ENCODE data around the gene SCAPER.
"Not testable (repeated sequence)": the region's sequence is repeated elsewhere in the genome, so short reads cannot be mapped to it uniquely, and the experiment has no call there.

Gene SCAPER

DNA sequence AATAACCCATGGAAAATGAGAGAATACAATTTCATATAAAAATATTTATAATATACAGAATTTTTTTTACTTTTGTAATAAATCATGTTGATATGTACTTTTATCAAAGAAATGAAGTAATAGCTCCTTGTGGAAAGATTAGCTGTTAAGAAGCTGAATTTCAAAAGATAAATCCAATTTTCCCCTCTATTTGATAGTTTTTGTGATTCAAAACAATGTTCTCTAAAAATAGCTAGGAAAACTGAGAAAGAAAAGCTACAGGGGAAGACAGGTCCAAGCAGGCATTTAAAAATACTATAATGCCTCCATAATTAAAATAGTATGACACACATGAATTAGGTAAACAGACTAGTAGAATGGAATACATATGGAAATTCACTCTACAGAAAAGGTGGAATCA lies 44.9 kb downstream of the SCAPER start:
- DNase-seq = no peak

DNA sequence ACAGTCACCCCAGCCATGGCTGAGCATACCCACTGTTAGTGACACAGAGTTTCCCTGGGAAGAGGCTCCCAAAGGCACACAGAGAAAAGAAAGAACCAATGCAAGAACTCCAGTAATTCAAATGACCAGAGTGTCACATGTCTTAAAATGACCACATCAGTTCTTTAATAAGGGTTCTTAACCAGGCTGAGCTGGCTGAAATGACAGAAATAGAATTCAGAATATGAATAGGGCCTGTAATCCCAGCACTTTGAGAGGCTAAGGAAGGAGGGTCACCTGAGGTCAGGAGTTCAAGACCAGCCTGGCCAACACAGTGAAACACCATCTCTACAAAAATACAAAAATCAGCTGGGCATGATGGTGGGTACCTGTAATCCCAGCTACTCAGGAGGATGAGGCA lies 54.8 kb downstream of the SCAPER start:
- not testable (repeated sequence) for DNase-seq

DNA sequence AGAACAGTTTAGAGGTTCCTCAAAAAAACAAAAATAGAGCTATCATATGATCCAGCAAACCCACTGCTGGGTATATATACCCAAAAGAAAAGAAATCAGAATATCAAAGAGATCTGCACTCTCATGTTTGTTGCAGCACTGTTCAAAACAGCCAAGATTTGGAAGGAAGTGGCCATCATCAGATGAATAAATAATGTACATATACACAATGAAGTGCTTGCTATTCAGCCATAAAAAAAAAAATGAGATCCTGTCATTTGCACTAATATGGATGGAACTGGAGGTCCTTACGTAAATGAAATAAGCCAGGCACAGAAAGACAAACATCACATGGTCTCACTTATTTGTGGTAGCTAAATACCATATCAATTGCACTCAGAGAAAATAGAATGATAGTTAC lies 58.4 kb downstream of the SCAPER start:
- no peak for DNase-seq

DNA sequence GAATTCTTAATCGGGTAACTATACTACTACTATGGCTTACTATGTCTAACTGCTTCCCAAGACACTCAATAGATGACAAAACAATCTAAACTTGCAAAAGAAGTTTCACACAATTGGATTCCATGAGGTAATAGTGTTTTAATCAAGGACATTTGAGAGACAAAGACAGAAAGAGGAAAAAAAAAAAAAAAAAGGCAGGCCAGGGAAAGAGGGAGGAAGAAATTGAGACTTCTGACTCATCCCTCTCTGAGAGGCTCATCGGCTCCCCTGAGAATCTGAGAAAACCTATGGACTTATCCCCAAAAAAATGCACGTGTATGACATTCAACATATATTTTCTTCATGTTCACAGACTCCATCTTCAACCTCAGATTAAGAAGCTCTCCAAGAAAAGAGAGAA lies 61.0 kb downstream of the SCAPER start:
- no peak for DNase-seq

DNA sequence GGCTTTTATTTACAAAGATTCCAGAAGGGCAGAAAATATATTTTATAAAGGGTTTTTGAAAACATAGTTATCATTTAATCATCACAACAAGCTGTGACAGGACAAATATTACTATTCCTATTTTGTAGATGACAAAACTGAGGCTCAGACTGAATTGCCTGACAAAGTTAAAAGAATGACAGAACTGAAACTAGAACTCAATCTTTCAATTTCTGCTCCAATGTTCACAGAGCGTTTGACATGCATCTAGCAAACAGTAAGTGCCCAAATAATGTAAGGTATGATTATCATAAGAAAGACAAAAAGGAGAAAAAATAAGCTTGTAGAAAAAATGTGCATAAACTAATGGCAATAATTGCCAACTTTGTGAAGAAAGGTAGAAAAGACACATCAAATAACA lies 61.9 kb downstream of the SCAPER start:
- DNase-seq = no peak

DNA sequence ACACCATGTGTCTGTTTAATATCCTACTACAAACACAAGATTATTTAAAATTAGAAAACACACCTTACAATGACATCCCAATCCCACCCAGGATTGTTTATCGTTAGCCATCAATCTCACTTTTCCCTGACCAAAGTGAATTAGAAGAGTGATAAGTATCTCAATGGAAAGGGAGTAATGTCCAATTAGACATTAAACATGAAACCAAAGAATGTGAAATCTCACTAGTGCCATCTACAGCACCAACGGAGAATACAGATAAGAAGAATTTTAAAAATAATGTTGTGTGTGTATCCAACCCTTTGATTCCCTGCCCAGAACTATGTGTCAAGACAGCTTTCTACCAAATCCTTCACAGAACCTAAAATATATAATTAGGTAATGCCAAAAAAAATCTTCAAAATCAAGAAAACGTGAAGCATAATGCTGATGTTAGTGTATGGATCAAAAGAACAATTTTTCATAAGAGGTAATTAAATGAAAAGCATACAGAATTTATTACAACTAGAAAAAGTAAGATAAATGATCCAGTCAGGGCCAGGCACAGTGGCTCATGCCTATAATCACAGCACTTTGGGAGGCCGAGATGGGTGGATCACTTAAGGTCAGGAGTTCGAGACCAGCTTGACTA lies 64.2 kb downstream of the SCAPER start:
- no peak for DNase-seq

DNA sequence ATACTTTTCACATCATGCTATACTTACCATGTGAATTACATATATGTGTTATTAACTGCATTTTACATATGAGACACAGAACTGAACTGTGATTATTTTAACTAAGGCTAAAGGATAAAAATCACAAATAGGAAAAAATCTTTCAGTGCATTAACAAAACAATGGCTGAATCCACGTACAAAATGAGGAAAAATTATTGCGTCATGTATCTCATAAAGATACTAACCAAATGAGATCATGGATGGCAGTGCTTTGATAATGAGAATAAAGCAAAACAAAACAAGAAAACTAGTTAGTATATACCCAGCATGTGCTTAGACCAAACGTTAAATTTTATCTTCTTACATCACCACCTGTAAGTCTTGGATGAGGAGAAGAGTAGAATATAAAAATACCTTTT lies 66.0 kb downstream of the SCAPER start:
- DNase-seq = no peak

DNA sequence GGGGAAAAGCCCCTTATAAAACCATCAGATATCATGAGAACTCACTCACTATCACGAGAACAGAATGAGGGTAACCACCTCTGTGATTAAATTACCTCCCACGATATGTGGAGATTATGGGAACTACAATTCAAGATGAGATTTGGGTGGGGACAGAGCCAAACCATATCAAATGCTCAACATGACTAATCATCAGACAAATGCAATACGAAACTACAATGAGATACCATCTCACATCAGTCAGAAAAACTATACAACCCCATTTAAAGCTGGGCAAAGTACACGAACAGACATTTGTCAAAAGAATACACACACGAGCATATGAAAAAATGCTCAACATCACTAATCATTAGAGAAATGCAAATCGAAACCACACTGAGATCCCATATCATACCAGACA lies 67.7 kb downstream of the SCAPER start:
- DNase-seq = no peak

DNA sequence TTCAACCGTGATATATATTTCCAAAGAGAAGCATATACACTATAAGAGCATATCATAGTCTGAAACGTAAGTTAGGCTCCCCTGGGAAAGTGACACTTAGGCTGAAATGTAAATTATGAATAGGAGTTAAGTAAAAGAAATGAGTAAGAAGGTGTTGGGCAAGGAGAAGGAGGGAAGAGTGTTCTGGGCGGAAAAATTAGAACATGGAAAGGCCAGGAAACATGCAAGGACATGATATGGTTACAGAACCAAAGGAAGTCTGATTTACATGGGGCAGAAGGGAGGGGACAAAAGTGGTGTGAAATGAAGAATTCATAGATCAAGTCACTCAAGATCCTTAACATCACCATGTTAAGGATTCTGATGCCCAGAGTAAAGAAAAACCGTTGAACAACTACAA lies 75.2 kb downstream of the SCAPER start:
- DNase-seq = no peak

DNA sequence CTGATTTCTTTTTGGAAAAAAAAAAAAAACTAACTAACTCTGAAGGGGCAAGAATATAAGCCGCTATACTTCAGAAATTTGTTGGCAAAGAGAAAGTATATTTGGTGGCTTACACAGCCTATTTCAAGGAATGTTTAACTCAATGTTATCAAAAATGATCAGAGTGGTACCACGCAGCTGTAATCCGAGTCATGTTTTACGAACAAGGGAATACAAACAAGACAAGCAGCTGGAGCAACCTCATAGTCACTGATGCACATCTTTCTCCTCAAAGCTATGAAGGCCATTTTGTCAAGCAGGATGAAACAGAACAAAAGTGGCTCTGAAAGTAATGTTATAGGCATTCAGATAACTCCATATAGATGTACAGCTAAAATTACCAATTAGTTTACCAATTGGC lies 81.2 kb downstream of the SCAPER start:
- DNase-seq = no peak

DNA sequence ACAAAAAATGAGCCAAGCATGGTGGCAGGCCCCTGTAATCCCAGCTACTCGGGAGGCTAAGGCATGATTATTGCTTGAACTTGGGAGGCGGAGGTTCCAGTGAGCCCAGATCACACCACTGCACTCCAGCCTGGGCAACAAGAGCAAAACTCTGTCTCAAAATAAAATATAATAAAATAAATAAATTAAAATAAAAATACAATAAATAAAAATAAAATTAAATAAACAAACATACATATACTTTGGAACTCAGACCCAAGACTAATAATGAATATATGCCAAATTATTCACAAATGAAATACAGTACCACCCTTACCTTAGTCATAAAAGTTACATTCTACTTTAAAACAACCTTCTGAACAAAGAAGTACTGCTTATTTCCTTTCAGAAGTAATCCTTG lies 81.8 kb downstream of the SCAPER start:
- DNase-seq = no peak

DNA sequence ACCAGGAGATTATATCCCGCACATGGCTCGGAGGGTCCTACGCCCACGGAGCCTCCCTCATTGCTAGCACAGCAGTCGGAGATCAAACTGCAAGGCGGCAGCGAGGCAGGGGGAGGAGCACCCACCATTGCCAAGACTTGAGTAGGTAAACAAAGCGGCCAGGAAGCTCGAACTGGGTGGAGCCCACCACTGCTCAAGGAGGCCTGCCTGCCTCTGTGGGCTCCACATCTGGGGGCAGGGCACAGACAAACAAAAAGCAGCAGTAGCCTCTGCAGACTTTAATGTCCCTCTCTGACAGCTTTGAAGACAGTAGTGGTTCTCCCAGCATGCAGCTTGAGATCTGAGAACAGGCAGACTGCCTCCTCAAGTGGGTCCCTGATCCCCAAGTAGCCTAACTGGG lies 86.2 kb downstream of the SCAPER start:
- not testable (repeated sequence) for DNase-seq

DNA sequence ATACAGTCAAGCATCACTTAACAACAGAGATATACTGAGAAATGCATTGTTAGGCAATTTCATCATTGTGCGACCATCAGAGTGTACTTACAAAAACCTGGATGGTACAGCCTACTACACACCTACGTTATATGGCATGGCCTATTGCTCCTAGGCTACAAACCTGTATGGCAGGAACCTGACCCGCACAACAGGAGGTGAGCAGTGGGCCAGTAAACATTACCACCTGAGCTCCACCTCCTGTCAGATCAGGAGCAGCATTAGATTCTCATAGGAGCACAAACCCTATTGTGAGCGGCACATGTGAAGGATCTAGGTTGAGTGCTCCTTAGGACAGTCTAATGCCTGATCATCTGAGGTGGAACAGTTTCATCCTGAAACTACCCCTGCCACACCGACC lies 89.7 kb downstream of the SCAPER start:
- no peak for DNase-seq

DNA sequence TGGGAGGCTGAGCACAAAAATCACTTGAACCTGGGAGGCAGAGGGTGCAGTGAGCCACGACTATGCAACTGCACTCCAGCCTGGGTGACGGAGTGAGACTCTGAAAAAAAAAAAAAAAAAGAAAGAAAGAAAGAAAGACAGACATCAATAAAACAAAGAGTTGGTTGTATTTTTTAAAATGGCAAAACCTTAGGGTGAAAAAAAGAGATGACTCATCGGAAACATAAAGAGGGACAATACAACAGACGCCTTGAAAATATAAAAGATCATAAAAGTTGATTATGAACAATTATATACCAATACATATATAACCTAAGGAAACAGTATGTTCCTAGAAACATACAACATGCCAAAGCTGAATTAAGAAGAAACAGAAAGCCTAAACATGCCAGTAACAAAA lies 92.8 kb downstream of the SCAPER start:
- no peak for DNase-seq

DNA sequence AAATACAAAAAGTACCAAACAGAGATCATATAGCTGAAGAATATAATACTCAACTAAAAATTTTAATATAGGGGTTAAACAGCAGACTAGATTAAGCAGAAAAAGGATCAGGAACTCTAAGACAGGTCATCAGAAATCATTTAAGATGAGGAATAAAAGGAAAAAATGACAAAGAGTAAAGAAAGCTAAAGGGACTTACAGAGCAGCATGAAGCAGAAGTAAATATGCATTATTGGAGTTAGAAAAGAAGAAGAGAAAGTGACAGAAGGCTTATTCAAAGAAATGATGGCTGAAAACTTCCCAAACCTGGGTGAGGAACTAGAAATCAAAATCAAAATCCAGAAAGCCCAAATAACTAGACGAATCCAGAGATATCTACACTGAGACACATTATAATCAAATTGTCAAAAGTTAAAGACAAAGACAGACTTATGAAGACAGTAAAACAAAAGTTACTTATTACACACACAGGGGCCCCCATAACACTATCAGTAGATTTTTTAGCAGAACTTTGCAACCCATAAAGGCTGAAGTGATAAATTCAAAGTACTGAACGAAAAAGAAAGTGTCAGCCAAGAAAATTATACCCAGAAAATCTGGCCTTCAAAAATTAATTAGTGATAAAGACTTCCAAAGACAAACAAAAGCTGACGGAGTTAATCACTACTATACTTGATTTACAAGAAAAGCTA lies 95.6 kb downstream of the SCAPER start:
- no peak for DNase-seq

DNA sequence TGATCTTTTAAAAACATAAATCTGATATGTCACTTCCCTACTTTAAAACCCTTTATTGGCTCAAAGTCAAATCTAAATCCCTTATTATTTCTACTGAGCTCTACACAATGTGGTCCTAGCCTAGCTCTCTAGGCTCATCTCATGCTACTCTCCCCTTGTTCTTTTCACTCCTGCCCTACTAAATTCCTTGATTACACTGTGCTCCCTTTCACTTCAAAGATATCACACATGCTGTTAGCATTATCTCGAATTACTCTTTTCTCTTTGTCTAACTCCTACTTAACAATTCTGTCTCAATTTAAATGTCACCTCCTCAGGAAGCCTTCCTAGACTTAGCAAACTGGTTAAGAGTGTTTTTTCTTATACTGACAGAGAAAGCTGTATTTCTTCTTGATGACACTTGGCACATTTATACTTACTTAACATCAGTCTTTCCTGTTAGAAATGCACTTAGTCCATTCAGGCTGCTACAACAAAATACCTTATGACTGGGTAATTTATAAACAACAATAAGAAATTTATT lies 102.0 kb downstream of the SCAPER start:
- no peak for DNase-seq

DNA sequence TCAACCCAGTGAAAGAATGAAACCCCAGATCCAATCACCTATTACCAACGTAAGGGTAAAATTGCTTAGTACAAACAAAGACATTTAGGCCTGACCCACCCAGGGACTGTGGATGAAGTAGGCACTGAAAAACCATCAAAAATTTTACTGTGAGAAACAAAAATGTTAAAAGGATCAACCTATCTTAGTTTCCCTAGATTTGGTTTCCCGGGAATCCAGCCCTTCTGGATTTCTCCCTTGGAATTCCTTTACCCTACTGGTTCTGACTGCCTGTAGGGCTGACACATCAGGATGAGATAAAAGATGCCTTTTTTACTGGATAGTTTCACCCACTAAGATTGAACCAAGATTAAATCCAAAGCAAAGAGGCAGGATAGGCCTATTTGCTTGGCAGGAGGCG lies 102.7 kb downstream of the SCAPER start:
- no peak for DNase-seq

DNA sequence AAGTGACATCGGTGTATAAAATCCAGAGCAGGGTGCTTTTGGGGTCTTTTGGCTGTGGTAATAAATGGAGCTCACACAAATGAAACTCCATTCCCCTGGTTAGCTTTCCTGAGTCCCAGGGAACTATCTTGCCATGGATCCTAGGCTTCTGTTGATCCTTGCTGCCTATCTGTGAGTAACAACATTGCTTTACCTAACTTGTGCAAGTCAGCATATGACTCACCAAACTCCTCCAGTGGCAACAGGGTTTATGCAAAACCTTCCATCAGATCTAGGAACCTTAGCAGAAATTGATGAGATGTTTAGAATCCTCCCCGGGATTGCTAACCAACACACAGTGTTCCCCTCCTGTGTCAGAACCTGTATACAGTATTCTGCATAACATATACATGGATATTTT lies 105.4 kb downstream of the SCAPER start:
- DNase-seq = no peak

DNA sequence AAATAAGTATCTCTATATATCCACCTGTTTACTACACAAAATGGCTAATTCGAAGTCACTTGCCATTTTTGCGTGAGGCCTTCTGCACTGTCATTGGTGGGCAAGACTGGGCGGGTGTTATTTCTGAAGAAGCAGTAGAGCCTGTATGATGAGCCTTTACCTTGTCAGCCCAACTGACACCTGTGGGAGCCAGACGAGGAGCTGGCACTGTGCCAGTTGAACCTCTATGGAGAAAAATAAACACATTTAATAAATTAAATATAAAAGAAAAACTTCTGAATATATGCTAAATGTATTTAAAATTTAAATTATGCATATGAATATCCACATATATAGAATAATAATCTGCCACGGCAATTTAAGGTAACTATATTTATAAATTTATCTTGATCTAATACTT lies 109.9 kb downstream of the SCAPER start:
- DNase-seq = no peak

DNA sequence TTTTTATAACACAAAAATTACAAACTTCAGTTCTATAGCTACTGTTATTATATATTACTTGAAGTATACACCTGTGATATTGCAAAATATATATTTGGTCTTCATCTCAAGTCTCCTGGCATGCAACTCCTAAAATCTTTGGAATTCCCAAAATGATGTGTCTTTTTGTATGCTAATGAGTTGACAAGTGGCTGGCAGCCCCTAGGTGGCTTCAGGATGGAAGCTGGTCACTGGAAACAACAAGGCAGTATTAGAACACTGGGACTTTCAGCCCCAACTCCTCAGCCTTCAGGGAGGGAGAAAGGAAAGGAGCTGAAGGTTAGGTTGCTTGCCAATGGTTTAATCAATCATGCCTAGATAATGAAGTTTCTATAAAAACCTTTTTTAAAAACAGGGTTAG lies 112.0 kb downstream of the SCAPER start:
- no peak for DNase-seq

DNA sequence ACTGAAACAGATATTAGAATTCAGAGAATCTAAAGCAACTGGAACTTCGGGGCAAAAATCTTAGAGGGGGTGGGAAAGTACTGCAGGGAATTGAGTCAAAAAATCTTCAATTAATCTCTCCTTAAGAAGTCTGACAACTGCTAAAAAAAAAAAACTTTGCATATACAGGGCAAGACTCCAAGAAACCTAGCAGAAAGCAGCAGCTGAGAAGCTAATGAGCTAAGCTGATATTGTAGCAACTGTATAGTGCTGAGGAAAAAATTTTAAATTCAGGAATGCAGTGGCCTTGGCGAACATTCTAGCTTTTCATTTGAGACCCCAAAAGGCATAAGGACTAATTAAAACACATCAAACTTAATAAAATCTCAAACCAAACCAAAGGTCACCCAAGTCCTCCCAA lies 113.6 kb downstream of the SCAPER start:
- no peak for DNase-seq

DNA sequence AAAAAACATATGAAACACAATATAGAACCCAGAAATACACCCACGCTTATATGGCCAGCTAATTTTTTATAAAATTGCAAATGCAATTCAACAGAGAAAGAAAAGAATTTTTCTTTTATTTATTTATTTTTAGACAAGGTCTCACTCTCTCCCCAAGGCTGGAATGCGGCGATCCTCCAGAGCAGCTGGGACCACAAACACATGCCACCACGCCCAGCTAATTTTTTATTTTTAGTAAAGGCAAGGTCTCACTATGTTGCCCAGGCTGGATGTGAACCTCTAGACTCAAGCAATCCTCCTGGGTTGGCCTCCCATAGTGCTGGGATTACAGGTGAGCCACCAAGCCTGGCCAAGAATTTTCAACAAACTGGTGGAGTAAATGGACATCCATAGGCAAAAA lies 117.9 kb downstream of the SCAPER start:
- DNase-seq = no peak

DNA sequence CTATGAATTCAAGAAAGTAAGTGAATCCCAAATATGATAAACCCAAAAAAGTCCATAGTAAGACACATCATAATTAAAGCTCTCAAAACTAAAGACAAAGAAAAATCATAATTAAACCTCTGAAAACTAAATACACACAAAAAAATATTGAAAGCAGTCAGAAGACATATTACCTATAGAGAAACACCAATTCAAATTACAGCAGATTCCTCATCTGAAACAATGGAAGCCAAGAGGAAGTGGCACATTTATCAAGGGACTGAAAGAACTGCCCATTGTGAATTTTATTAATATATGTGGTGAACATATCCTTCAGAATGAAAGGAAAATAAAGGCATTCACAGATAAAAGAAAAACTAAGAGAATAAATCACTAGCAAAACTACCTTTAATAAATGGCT lies 128.2 kb downstream of the SCAPER start:
- DNase-seq = no peak

DNA sequence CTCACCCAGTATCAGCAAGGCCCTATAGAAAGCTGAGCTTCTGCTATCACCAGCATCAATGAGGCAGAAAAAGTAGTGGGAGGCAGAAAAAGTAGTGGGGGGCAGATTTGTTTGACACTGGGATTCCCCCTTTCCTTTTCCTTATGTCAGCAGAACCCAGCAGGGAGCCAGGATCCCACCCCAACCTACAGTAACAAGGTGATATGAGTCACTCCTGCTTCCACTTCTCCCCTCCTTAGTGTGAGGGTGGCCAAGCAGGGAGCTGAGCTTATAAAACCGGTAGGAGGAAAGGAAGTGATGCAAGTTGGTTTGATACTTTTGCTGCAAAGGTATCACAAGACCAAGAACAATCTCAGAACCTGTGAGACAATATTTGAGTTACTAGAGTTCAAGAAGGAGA lies 128.7 kb downstream of the SCAPER start:
- no peak for DNase-seq

DNA sequence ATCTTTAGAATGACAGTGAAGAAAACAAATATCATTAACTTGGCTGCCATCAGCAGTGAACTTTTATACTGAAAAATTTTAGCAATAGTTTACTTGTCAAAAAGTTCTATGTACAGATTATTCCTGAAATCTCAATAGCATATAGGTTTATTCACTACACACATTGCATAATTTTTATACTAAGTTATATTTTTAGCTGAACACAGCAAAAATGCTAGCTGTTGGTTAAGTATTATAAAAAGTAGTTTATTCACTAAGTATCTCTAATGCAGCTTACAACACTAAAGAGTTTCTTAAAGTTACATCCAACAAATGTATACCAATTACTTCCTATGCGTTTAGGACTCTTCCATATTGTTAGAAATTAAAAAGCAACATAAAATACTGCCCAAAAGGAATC lies 131.9 kb downstream of the SCAPER start:
- no peak for DNase-seq
